Measurements from ENCODE around the gene IMPACT. TPM values are rescaled to one million over a fixed set of nuclear protein-coding genes. Genes with fewer than 3 reads are reported as not detected.

IMPACT gene
- total RNA-seq, 1 experiment from 2014 or later: 48.8 TPM

GRCh38 chr18:24502667-24503523 is 76.4 kb downstream of the IMPACT start:
- no peaks in the 10 kb centered on the region for H4K20me1 ChIP-seq (ENCODE audit: insufficient read depth, low read depth, low read length)
- H3K4me1 ChIP-seq (ENCODE audit: low read length): no peaks in the 10 kb centered on the region
- no peak overlapping the region for H3K9ac ChIP-seq (ENCODE audit: low read length)
- no peak overlapping the region for H3K4me2 ChIP-seq (ENCODE audit: low read depth, low read length, poor library complexity, severe bottlenecking)
- no peak overlapping the region for H3K27ac ChIP-seq (ENCODE audit: low read length)
- H3K4me3 ChIP-seq (ENCODE audit: low read length): no peak overlapping the region
- no peaks in the 10 kb centered on the region for H3K9me3 ChIP-seq (ENCODE audit: low read length)
- H3K9me2 ChIP-seq (replicated peaks; ENCODE audit: insufficient read depth, low read length): no peaks in the 10 kb centered on the region
- H3K27me3 ChIP-seq (ENCODE audit: low read length): no peaks in the 10 kb centered on the region
- no peak for DNase-seq
- H3K79me2 ChIP-seq (ENCODE audit: low read length): no peaks in the 10 kb centered on the region
- H2AFZ ChIP-seq (ENCODE audit: low read length): no peak overlapping the region
- H3K36me3 ChIP-seq (ENCODE audit: insufficient read depth, low read length): no peaks in the 10 kb centered on the region

Small RNA genes lying within 50 kb of the gene (small RNA-seq; reads per million reads assigned to genes)
- not detected for gene RF00019

Other genes with a start within 250 kb of the IMPACT start
- gene OSBPL1A, start 28.8 kb upstream of the IMPACT start, total RNA-seq (2014; rRNA removed; shearing (Covaris generic); ENCODE audit: low replicate concordance): 1.1 TPM in 1 of 2 replicates, not detected in the other
- 0.15 TPM in 1 of 2 replicates, not detected in the other for gene HRH4, start 34.0 kb downstream of the IMPACT start, total RNA-seq (2014; rRNA removed; shearing (Covaris generic); ENCODE audit: low replicate concordance)